DMS153 treated with DMSO at 0.1 percent for 48 hours (cell line): ENCODE data around the gene MYCN.

ENCODE experiments used
- DNase-seq: peaks from one replicate; lab custom pipeline; 2025; ENCODE audit not compliant: unreplicated experiment; lab: John Stamatoyannopoulos, UW

Gene MYCN

DNA sequence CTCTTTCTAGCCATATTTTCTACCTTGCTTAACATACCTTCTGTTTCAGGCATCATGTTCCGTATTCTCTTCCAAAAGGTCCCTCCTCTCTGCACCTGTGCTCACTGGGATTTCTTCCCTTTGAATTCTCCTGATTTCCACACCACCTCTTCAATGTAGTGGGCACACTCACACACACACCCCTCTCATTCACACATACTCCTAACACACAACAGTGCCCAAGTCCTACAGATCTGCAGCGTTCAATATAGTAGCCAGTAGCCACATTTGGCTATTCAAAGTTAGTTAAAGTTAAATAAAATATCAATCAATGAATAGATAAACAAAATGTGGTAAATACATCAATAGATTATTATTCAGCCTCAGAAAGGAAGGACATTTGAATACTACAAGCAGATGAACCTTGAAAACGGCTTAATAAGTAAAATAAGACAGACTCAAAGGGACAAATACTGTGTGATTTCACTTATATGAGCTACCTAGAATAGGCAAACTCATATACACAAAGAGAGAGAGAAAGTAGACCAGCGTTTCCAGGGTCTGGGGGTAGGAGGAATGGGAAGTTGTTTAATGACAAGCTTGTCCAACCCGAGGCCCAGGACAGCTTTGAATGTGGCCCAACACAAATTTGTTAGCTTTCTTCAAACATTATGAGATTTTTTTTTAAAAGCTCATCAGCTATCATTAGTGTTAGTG is 34.4 kb downstream of the MYCN start:
- DNase-seq, result no peak

DNA sequence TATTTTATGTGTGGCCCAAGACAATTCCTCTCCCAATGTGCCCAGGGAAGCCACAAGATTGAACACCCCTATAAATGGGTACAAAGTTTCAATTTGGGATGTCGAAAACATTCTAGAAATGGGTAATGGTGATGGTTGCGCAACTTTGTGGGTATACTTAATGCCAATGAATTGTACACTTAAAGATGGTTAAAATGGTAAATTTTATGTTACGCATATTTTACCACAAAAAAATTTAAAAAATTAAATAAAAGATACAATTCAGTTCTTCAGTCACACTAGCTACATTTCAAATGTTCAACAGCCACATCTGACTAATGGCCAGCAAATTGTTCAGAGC is 34.9 kb downstream of the MYCN start:
- DNase-seq, result no peak

DNA sequence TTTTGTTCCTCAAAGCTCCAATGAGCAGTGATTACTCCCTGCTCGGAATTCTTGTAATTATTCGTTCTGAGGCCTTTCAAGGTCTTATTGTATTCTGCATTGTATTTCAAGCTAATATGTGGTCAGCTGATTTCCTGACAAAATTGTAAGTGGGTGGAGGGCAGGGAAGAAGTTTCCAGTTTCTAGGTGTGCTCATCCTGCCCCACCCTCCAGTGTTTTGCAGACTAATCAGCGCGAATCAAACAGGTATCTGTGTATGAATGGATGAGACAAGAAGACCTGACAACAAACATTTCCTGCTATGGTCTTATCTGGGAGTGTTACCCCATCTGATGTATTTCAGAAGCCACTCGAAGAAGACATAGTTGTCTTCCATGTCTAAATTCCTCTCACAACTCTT is 35.3 kb downstream of the MYCN start:
- DNase-seq, result no peak

DNA sequence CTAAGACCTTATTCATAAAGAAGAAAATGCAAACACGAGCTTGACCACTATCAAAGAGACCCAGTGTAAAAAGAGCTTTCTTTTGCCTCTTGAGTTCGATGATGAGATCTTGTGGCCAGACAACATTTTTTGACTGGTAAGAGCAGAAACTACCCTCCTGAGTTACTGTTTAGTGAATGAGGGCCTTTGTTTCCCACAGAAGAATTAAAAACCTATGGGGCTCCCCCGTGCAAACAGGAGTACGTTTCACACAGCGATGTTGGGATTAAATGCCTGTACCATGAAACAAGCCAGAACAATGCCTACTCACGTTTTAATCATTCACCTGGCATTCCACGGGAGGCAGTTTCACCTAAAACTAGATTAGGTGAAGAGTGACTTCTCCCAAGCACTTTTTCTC is 36.0 kb downstream of the MYCN start:
- no peak for DNase-seq

DNA sequence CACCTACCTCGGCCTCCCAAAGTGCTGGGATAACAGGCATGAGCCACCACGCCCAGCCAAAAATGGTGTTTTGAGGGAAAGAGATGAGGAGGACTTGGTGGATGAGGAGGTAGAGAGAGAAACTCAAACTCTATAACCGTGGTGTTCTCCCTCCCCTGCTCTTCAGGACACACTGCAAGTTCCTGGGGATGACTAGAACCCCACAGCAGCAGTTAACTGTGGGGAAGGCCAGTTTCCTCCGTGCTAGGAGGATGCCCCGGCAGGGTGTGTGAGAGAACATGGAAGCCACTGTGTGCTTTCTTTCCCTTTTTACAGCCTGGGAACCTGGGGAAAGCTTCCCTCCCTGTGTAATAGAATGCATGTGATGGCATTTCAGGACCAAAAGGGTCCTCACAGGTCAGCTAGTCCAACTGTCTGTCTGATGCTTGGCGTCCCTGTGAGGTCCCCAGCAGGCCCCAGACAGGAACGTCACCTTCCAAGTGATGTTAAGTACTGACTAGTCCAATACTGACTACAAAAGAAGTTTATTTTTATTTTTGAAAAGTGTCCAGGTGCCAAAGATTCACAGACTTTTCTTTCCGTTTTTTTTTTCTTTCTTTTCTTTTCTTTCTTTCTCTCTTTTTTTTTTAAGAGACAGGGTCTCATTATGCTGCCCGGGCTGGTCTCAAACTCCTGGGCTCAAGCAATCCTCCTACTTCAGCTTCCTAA is 38.9 kb downstream of the MYCN start:
- no peak for DNase-seq

DNA sequence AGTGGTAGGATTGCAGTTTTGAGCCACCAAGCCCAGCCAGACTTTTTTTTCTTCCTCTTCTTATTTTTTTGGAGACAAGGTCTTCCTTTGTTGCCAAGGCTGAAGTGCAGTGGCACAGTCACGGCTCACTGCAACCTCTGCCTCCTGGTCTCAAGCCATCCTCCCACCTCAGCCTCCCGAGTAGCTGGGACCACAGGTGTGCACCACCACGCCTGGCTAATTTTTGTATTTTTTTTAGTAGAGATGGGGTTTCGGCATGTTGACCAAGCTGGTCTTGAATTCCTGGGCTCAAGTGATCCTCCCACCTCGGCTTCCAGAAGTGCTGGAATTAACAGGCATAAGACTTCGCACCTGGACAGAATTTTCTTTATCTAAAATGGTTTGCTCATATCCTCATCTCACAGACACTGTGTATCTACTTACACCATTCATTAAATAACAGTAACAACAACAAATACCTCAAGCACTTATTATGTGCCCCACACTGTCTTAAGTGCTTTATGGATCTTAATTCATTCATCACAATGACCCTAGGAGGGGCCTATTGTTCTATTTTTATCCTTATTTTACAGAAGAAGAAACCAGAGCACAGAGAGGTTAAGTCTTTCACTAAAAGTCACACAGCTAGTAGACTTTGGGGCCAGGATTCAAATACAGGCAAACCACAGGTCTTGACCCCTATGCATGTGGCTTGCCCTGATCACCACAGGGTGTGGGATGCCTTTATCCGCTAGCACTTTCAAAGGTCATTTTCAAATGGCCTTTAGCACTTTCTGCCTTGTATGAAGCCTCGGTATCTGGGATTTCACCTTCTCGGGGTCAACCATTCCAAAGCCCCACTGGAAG is 39.6 kb downstream of the MYCN start:
- no peak for DNase-seq

DNA sequence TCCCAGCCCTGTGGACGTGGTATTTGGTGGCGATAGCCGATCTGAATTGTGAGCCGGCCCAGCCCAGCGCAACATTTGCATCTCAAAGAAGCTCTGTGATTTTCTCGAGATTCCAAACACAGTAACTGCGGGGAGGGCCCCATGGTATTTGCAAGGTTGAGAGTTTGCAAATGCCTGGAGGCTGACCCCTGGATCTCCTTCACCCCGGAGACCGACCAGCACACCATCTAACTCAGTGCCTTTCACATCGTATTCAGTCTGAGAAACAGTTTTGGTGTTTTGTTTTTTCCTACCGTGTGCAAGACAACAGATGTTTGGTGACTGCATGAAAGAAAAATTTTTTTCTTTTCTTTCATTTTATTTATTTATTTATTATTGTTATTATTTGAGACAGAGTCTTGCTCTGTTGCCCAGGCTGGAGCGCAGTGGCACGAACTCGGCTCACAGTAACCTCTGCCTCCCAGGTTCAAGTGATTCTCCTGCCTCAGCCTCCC is 40.3 kb downstream of the MYCN start:
- DNase-seq, result no peak

DNA sequence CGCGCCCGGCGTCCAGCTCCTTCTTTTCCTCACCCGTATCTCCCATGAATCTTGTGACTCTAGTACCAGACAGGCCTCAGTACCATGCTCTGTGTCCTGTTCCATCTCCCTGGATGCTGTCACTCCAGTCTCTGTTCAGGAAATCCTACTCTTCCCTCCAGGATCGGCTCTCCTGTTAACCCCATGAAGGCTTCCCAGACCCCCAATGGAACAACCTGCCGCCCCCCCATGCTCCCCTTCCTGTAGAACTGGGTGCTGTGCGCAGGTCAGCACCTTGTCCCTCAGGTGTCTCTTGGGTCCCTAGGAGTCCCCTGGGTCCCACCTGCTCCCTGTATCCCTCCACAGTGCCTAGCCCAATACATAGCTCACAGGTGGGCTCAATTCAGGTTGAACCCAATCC is 41.3 kb downstream of the MYCN start:
- DNase-seq, result no peak

DNA sequence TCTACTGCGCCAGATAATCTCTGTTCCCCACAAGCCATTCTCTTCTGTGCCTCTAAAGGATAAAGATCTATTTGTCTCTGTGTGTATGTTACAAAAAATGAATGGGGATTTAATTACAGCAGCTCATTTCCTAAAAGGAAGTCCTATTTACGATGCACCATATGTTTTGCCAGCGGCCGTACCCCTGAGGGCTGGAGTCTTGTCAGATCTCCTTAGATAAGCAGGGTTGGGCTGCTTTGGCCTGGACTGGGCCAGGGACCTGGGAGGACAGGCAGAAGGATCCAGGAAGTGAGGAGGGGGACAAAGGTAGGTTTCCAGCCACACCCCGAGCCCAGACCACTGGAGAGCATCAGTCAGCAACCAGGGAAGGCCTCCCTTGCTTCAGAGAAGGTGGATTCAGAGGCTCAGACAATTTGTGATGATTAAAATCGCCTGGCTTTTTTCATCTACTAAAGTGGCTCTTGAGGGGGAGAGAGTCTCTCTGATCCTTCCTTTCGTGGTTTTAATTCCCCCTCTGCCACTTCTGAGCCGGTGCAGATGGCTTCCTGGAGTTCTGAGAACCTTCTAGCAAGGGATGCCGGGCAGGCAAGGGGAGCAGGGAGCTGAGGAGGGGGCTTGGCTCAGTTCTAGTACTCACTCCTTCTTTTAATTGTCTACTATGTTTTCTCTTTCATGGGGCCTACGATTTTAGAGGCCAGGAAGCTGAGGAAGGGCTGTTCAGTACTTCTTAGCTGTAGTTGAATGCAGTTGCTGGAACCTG is 42.1 kb downstream of the MYCN start:
- DNase-seq, result peak; percentile 22

DNA sequence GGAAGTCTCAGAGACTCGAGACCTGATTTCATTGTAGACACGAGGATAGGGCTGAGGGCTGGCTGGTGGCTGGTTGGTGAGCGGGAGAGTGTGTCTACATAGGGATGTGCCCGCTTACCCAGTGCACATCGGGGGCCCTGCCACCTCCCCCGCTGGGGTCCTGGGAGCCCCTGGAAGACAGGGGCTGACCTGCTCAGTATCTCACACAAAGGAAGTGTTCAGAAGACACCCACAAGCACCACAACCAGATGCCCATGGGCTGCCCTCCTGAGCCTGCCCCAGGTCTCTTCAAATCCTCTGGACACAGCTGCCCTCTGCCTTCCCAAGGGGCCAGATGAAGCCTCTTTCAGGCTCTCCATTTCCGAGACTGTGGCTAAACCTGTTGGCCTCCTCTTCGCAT is 43.1 kb downstream of the MYCN start:
- DNase-seq, result no peak

DNA sequence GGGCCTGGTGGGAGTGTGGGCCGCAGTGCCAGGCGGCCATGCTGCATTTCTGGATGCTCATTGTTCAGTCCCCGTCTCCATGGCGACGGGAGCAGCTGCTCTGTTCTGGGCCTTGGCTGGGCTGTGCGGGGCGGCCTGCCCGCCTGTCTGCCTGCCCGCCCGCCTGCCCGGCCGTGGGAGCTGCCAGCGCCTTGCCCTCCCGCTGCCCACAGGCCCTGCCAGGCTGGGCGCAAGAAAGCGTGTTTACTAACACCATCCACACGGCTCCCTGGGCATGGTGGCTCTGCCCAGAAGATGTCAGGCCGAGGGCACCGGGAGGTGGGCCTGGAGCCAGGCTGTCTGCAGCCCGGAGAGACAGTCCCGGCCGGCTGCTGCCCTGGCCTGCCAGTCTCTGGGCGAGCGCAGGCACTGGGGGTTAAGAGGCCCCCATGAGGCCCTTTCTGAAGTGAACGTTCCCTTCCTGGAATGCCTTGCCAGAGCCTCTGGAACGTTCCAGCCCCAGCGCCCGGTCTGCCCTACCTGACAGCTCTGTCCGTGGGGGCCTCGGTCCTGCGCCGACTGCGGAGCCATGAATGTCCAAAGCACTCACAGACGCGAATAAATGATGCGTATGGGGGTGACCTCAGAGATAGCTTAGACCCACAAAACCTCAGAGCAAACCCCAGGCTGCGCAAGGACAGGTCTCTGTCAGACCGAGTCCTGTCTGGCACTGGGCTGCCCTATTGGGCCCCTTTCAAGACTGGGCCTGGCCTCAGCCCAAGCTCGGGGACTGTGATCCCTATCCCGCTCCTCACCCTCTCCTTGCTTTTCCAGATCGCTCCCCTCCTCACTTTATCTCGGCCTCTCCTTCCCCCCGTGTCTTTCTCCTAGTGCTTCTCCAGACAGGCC is 44.3 kb downstream of the MYCN start:
- no peak for DNase-seq

DNA sequence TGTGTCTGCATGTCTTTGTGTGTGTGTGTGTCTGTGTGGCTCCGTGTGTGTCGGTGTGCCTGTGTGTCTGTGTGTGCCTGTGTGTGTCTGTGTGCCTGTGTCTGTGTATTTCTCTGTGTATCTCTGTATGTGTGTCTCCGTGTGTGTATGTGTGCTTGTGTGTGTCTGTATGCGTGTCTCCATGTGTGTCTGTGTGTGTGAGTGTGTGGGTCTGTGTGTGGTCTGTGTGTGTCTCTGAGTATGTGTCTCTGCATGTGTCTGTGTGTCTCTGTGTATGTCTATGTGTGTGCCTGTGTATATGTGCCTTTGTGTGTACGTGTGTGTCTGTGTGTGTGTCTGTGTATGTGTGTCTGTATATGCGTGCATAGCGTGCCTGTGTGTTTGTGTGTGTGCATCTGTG is 45.2 kb downstream of the MYCN start:
- DNase-seq, result no peak

DNA sequence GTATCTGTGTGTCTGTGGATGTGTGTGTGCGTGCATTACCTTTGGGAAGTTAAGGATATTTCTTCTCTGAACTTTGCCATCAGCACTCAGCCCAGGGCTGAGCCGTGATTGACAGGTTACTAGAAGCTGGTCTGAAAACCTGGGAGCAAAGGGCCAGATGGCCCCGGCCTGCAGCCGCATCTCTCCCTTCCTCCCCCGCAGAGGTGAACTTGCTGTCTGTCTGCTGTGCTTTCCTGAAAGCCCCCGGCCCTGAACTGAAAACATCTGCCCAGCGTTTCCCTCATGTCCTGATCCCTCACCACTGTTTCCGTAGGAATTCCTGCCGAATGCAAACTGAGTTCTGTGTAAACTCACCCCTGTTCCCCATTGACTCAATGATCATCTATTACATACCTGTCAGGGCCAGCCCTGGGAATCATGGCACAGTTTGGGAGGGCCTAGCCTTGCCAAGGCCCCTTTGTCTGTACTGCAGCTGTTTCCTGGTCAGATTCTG is 45.8 kb downstream of the MYCN start:
- DNase-seq, result no peak

DNA sequence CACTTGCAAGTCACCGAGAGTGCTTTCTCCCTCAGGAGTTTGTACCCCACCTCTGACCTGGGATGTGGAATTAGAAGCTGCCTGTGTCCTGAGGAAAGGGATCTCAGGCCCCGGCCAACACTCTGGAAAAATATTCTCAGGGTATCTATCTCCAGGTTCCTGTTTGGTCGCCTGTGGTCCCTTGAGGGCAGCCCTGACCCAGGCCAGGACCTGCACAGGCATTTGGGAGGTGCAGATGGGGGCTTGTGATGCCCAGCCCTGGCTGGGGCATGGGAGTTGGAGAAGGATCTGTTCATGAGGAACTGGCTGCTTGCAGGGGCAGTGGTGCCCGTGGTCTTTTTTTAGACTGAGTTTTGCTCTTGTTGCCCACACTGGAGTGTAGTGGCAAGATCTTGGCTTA is 46.3 kb downstream of the MYCN start:
- DNase-seq, result no peak

DNA sequence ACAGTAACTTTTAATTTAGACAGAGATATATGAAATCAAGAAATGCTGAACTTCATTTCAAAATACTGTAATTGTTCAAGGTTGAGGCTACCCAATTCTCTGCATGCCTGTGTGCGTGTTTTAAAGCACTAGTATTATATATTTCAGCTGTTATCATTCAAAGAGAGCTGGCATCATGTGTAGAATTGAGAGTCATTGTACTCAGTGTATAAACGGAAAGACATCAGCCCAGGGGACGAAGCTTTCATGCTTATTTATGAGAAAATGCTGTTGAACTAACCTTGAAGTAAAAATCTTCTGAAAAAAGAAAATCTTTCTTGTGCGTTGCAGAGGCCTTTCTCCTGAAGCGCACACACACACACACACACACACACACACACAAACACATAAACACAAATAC is 48.4 kb downstream of the MYCN start:
- DNase-seq, result no peak

DNA sequence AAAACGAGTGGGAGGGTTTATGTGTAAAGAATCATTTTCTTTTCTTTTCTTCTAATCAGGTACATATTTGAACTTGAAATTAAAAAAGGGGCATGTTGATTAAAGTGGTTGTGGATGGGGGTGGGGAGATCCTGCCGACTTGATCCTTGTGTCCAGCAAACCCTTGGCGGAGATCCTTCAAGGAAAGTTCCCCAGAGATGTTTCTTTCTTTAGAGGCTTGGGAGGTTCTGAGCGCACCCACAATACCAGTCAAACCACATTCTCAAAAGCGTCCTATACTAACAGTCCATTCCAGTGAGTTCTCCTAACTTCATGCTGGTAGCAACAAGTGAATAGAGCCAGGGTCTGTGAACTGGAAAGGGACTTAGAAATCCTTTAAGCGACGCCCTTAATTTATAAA is 49.2 kb downstream of the MYCN start:
- DNase-seq, result no peak

DNA sequence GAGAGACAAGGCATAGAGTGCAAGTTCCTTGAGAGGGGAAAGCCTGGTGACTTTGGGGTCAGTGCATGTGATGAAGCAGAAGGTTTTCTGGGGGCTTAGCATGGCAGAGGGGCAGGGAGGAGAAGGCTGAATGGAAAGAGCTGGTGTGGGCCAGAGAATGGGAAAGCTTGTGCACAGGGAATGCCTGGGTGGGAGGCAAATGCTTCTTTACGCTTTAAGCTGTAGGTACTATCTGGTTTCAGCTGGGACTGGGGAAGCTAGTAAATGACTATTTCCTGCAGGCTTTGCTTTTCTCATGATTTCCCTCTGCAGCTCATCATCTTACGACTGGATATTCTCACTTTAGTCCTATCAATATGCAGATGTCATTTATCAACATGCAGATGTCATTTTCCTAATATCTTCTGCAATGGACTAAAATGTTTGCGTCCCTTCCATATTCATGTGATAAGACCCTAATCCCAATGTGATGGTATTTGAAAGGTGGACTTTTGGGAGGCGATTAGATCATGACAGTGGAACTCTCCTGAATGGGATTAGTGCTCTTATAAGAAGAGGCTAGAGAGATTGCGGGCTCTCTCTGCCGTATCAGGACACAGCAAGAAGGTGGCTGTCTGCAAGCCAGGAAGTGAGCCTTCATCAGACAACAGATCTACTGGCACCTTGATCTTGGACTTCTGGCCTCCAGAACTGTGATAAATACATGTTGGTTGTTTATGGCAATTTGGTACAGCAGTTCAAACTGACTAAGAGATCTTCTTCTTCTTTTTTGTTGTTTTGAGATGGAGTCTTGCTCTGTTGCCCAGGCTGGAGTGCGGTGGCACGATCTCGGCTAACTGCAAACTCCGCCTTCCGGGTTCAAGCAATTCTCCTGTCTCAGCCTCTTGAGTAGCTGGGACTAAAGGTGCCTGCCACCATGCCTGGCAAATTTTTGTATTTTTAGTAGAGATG is 50.1 kb downstream of the MYCN start:
- no peak for DNase-seq

DNA sequence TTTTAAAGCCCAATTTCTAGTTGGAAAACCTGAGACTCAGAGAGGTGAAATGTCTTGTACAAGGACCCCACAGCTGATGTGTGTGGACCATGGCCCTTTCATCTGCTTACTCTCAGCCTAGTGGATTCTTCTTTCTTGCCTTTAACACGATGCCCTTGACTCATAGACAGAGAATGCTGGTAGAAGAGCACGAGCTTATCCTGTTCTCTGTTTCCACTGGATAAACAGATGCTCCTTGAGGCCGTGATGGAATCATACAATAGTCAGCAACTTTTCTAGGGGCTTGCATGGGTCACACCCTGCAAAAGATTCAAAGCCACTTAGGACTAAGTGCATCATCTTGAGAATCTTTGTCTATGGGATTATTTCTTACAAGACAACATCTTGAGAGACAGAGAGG is 50.9 kb downstream of the MYCN start:
- DNase-seq, result no peak
